Immature natural killer cell (primary cell): ENCODE results near the gene PSG6. TPM values are rescaled to one million over a fixed set of nuclear protein-coding genes. Genes with fewer than 3 reads are reported as not detected.
A peak's percentile ranks its signal among the peaks of the same experiment; 100 is the strongest.
"Not testable (repeated sequence)": the region's sequence is repeated elsewhere in the genome, so short reads cannot be mapped to it uniquely, and the experiment has no call there.

Source experiments
- DNase-seq, 3 donors: peaks; one replicate each; pipeline ENCODE4 v3.0.0; 2022; ENCODE audit warnings: mixed read lengths in 1 of 3
- H3K27ac Mint-ChIP-seq, 6 donors: one replicate each; pipeline ENCODE4 v1.8.0; 2020; ENCODE audit warnings: mixed read lengths in 6 of 6, mild to moderate bottlenecking in 5 of 6, inconsistent platforms in 4 of 6, moderate library complexity in 3 of 6
- H3K27me3 Mint-ChIP-seq, 3 donors: one replicate each; pipeline ENCODE4 v1.8.0; 2020 to 2021; ENCODE audit warnings: low read depth in 3 of 3, mild to moderate bottlenecking in 3 of 3, mixed read lengths in 3 of 3, moderate library complexity in 3 of 3, inconsistent platforms in 1 of 3
- H3K36me3 Mint-ChIP-seq, 3 donors: one replicate each; pipeline ENCODE4 v1.8.0; 2020; ENCODE audit warnings: mixed read lengths in 3 of 3, inconsistent platforms in 2 of 3, mild to moderate bottlenecking in 2 of 3
- H3K4me1 Mint-ChIP-seq, 2 donors: one replicate each; pipeline ENCODE4 v1.8.0; 2020; ENCODE audit warnings: inconsistent platforms in 2 of 2, mild to moderate bottlenecking in 2 of 2, mixed read lengths in 2 of 2, moderate library complexity in 1 of 2
- H3K4me3 Mint-ChIP-seq, 5 donors: one replicate each; pipeline ENCODE4 v1.8.0; 2020; ENCODE audit warnings: mild to moderate bottlenecking in 5 of 5, mixed read lengths in 5 of 5, inconsistent platforms in 3 of 5, moderate library complexity in 3 of 5
- H3K9me3 Mint-ChIP-seq, 6 donors: one replicate each; pipeline ENCODE4 v1.8.0; 2020; ENCODE audit warnings: mild to moderate bottlenecking in 6 of 6, mixed read lengths in 6 of 6, inconsistent platforms in 4 of 6, moderate library complexity in 3 of 6
- polyA plus RNA-seq, 3 donors: library from polyadenylated mRNA; unstranded; fragments of 300-500 nt; fragmentation: Illumina TruSeq; gene quantifications; one replicate each; pipeline ENCODE4 v1.2.3, GENCODE V29; 2021

PSG6 gene
- polyA plus RNA-seq, 3 donors from 2014 or later = not detected

DNA sequence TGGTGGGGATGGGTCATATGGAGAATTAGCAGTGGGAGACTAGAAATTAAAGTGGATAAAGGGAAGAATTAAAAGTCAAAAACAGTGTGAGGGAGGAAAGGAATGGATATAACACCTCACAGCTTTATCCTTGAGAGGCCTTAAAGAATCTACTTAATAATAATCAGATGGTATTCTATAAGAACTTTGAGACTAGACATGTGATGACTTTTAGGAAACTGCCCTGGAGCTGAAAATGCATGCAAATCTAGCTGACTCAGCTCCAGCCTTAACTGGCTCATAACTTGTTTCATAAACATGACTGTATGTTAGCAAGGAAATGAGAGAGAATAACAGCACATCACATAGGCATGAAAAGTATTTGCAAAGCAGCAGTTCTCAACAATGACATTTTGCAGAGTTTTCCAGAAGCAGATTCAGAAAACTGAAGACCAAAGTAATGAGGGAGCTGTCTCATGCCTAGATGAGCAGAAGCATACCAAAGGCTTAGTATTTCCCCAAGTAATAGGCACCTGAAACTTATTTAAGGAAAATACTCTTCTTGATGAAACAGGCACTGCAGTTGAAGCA is 29.7 kb downstream of the PSG6 start:
- not testable (repeated sequence) for DNase-seq, H3K27ac Mint-ChIP-seq, H3K4me3 Mint-ChIP-seq, H3K36me3 Mint-ChIP-seq, H3K4me1 Mint-ChIP-seq
- Mint-ChIP-seq H3K9me3 (peaks cover 0 to 11% (median 5%) of the 10 kb centered on the region in 6 donors), H3K27me3 (peaks cover 2 to 13% (median 9%) of the 10 kb centered on the region in 3 donors)

DNA sequence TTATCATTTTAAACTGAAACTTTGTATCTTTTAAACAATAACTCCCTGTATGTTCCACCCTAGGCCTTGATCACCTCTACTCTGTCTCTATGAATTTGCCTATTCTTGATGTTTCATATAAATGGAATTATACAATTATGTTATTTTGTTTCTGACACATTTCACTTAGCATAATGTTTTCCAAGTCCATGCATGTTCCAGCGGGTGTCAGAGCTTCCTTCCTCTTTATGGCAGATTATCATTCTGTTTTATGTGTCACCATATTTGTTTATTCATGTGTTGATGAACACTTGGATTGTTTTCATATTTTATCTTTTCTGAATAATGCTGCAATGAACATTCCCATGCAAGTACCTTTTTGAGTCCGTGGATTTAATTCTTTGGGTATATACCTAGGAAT is 35.0 kb downstream of the PSG6 start:
- not testable (repeated sequence) for H3K9me3 Mint-ChIP-seq, H3K4me3 Mint-ChIP-seq, H3K4me1 Mint-ChIP-seq, H3K27ac Mint-ChIP-seq, H3K27me3 Mint-ChIP-seq, H3K36me3 Mint-ChIP-seq, DNase-seq

DNA sequence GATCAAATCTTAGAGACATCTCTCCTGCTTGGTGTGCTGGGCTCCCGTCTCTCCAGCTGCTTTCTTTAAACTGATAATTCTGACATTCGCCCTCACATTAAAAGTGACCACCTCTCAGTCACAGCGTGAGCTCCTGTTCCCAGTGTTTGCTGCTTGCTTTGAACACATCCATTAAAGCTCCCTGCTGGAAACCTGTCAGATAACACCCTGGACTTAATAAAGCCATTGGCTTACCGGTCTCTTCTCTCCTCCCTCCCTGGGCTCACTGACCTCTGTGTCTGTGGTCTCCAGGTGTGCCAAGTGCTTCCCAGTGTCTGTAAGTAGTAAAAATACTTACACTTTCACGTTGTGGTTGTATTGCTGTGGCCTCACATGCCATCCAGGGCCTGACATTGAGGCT is 35.7 kb downstream of the PSG6 start:
- H3K9me3 Mint-ChIP-seq, H3K27me3 Mint-ChIP-seq, DNase-seq, H3K4me3 Mint-ChIP-seq, H3K27ac Mint-ChIP-seq, H3K36me3 Mint-ChIP-seq, H3K4me1 Mint-ChIP-seq: not testable (repeated sequence)

DNA sequence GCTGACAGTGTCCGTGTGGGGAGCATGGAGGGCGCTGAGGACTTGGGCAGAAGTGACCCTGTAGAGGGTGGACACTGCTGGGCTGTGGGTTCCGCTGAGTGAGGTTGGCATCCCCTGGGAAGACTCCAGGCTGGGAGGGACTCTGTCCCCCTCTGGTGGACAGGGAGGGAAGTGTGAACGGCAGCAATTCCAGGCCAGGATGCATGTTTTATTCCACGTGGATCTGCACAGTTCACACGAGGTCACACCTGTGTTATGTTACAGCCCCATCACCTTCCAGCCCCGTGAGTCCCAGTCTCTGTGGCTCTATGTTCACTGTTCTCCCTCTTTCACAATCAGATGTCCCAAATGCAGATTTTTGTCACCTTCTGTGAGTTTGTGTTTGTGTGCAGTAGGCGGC is 36.4 kb downstream of the PSG6 start:
- H3K4me3 Mint-ChIP-seq, DNase-seq, H3K9me3 Mint-ChIP-seq, H3K27ac Mint-ChIP-seq, H3K27me3 Mint-ChIP-seq, H3K36me3 Mint-ChIP-seq, H3K4me1 Mint-ChIP-seq: not testable (repeated sequence)

DNA sequence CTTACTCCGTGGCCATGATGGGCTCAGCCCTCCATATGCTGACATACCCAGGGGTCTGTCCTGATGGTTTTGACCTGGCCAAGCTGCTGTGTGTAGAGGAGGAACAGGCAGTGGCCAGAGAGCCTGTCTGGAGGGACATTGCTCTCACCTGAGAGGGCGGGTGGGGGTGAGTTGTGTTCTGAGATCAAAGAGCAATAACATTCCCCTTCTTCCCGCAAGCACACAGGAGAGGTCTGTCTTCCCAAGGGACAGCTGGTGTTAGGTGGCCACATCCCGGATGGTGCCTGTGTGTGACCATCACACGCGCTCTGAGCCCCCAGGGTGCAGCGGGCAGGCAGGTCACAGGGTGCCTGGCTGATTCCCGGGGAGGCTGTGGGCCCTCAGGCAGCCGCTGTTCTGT is 37.1 kb downstream of the PSG6 start:
- not testable (repeated sequence) for H3K4me3 Mint-ChIP-seq, H3K36me3 Mint-ChIP-seq, H3K4me1 Mint-ChIP-seq, DNase-seq, H3K27ac Mint-ChIP-seq, H3K27me3 Mint-ChIP-seq, H3K9me3 Mint-ChIP-seq

DNA sequence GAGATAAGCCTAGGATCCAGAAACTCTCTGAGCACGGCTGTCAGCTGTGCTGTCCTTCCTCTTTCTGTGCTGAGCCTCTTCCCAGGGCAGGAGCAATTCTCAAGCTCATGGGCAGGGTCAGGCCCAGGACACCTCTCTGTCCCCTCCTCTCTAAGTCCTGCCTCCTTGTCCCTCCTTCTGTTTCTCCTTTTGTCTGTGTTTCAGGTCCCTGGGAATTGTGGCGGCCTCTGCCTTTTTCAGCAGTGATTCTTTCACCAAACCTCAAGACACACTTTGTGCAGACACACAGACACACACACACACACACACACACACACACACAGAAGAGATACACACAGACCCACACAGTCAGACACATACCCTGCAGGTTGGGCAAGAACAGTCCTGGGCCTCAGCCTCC is 38.1 kb downstream of the PSG6 start, which contains the start of gene PSG1:
PSG1 (minus strand) TSS at position 101 of the 400 bp plus-strand sequence. CDS start 132 bp downstream, outside the sequence.
- Mint-ChIP-seq H3K4me1 (no peaks in the 10 kb centered on the region), H3K4me3 (no peak within 1 kb of the TSS), H3K36me3 (no peaks in the 10 kb centered on the region), H3K27me3 (peaks cover 1 to 7% (median 4%) of the 10 kb centered on the region in 3 donors), H3K9me3 (no peaks in the 10 kb centered on the region), H3K27ac (no peak within 1 kb of the TSS)
- no peak for DNase-seq

DNA sequence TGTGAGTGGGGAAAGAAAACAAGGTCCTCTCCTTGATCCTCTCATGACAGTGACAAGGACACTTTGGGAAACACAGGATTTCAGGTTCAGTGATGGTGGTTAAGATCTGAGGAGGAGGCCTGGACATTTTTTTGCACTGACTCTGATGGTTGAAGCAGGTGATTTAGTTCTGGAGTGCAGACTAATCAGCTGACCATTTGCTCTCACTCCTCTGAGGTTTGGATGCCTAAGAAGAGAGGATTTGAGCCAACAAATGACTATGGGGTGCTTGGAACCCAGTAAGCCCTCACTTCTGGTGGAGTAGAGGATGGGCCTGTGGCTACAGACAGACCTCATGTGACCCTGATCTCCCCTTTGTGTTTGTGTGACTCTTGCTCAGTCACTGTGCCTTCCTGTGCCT is 41.1 kb downstream of the PSG6 start:
- not testable (repeated sequence) for H3K27me3 Mint-ChIP-seq, DNase-seq, H3K27ac Mint-ChIP-seq

DNA sequence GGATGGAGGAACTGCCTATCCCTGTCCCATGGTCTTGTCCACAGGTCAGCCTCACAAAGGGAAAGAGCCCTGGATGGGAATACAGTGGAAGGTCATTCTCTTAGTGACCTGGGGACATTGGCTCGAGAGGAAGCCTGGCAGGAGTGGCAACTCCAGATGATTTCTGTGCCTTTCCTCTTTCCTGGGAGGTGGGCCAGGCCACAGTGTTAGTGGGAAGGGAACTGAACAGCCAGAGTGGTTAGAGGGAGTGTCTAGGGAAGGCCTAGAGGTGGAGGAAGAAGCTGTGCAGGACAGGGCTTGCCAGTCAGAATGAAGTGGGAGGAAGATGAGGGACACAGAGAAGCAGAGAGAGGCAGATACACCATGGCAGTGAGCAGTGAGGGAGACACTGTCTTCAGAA is 41.8 kb downstream of the PSG6 start:
- not testable (repeated sequence) for H3K9me3 Mint-ChIP-seq, H3K36me3 Mint-ChIP-seq, H3K4me1 Mint-ChIP-seq, DNase-seq, H3K4me3 Mint-ChIP-seq, H3K27me3 Mint-ChIP-seq
- peak overlapping the region in 1 of 6 donors; percentile 18 for H3K27ac Mint-ChIP-seq

More for the DNA sequence above, 41.1 kb downstream of the PSG6 start:
- H3K4me1 Mint-ChIP-seq, H3K36me3 Mint-ChIP-seq, H3K9me3 Mint-ChIP-seq, H3K4me3 Mint-ChIP-seq: not testable (repeated sequence)

DNA sequence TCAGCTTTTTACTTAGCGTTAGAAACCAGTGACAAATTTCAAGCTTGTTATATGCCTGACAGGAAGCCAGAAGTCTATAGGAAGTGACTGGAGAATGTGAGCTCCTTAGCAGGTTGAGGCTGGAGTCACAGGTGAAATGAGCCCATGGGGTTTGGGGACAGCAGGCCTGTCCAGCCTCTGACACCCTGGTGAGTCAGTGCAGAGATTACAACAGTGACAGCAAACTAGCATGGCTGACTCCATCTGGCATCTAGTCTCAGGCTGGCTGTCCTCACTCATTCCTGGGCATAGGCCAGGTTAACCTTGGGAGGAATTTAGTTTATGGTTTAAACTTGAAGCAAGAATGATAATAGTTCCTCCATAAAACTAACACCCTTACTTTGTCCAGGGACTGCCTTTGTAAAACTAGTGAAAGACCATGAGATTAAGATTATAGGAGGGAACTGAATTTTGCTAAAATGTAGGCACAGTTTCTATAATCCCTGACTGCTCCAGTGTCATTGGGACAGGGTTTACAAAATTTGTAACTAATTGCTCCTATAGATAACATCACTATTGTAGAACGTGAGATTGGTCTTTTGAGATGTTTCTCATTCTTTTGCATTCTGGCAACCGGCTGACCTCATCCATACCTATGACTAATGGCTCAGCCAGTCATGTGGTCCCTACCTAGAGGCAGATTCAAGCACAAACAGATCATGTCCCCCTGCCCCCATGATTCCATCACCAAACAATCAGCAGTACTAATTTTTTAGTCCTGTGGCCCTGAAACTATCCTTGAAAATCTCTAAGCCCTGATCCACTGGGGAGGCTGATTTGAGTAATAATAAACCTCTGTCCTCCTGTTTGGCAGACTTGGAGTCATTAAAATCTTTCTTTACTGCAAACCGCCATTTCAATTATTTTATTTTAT is 42.5 kb downstream of the PSG6 start:
- not testable (repeated sequence) for H3K36me3 Mint-ChIP-seq

DNA sequence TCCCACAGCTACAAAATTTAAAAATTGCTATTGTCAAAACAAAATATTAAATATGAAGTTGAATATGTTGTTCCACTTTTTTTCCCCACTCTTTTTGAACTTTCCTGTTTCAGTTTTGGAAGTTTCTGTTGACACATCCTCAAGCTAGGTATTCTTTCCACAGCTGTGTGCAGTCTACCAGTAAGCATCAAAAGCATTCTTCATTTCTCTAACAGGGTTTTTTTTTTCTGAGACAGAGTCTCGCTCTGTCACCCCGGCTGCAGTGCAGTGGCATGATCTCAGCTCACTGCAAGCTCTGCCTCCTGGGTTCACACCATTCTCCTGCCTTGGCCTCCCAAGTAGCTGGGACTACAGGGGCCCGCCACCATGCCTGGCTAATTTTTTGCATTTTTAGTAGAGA is 43.6 kb downstream of the PSG6 start:
- H3K27me3 Mint-ChIP-seq, H3K27ac Mint-ChIP-seq, H3K4me1 Mint-ChIP-seq, H3K4me3 Mint-ChIP-seq, H3K9me3 Mint-ChIP-seq, DNase-seq, H3K36me3 Mint-ChIP-seq: not testable (repeated sequence)

More for the DNA sequence above, 42.5 kb downstream of the PSG6 start:
- H3K4me3 Mint-ChIP-seq, H3K27ac Mint-ChIP-seq, DNase-seq, H3K9me3 Mint-ChIP-seq, H3K4me1 Mint-ChIP-seq, H3K27me3 Mint-ChIP-seq: not testable (repeated sequence)

DNA sequence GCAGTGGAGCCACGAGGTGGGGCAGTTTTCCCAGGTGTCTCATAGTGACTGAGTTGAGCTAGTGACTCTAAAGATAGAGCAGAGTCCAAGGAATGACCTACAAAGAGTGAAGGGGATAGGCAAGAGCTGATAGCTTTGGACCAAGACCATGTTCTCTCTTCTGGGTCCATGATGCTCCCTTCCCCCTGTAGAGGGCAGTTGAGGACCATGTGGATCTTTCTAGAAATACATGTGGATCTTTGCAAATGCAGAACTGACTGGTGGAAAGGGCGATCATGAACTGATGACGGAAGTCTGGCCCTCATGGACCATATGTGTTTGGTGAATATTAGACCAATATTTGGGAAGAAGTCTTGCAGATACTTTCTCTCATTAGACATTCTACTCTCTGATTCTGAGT is 45.1 kb downstream of the PSG6 start:
- Mint-ChIP-seq H3K4me3 (no peak overlapping the region), H3K27ac (no peak overlapping the region), H3K9me3 (no peaks in the 10 kb centered on the region), H3K36me3 (no peaks in the 10 kb centered on the region), H3K27me3 (peaks cover 0 to 4% (median 0%) of the 10 kb centered on the region in 3 donors), H3K4me1 (no peaks in the 10 kb centered on the region)
- no peak for DNase-seq

DNA sequence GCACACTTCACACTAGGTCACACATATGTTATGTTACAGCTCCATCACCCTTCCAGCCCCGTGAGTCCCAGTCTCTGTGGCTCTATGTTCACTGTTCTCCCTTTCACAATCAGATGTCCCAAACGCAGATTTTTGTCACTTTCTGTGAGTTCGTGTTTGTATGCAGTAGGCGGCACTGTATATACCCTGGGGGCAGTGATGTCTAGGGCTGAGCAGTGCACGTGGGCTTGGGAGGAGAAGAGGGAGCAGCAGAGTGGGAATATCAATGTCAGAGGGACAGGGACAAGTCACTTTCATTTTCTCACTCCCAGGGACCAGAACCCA is 60.2 kb downstream of the PSG6 start:
- DNase-seq = no peak
- Mint-ChIP-seq H3K27ac (no peak overlapping the region), H3K9me3 (peaks cover 0 to under 1% (median 0%) of the 10 kb centered on the region in 6 donors), H3K27me3 (peaks cover 0 to 11% (median 2%) of the 10 kb centered on the region in 3 donors), H3K4me3 (no peak overlapping the region), H3K36me3 (no peaks in the 10 kb centered on the region), H3K4me1 (no peaks in the 10 kb centered on the region)

DNA sequence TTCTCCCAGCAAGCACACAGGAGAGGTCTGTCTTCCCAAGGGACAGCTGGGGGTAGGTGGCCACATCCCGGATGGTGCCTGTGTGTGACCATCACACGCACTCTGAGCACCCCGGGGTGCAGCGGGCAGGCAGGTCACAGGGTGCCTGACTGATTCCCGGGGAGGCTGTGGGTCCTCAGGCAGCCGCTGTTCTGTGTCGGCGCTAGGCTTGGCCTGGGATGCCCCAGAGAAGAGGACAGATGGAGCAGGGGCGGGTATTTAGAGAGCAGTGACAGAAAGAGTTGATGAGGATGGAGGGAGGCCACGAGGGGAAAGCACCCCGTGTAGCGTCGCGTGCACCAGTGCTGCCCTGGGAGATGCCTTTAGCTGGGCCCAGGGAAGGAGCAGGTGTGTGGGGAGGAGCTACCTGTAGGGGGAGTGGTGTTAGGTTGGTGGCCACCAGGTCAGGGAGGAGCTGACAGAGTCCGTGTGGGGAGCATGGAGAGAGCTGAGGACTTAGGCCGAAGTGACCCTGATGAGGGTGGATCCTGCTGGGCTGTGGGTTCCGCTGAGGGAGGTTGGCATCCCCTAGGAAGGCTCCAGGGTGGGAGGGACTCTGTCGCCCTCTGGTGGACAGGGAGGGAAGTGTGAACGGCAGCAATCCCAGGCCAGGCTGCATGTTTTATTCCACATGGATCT is 60.7 kb downstream of the PSG6 start:
- not testable (repeated sequence) for H3K27ac Mint-ChIP-seq, H3K4me1 Mint-ChIP-seq, DNase-seq, H3K9me3 Mint-ChIP-seq, H3K36me3 Mint-ChIP-seq, H3K4me3 Mint-ChIP-seq
- H3K27me3 Mint-ChIP-seq = peaks cover 0 to 11% (median 3%) of the 10 kb centered on the region in 3 donors

DNA sequence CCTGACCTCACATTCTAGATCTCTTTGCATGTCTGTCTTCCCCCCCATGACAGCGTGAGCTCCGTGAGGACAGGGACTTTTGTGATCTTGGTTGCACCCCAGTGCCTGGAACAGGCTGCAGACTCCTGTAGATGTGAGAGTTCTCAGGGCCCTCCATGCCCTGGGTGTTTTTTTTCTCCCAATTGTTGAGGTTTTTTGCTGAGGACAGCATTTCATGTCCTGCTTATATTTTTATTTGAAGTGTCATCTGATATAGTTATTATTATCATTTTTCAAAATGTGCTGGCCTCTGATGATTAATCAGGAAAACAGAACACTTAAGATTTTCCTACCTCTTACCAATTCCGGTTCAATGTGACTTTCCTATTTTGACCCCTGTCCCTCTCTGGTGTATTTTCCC is 62.9 kb downstream of the PSG6 start:
- not testable (repeated sequence) for H3K36me3 Mint-ChIP-seq, H3K9me3 Mint-ChIP-seq, H3K4me3 Mint-ChIP-seq, H3K27ac Mint-ChIP-seq, H3K27me3 Mint-ChIP-seq, H3K4me1 Mint-ChIP-seq, DNase-seq
